HG02678 (cell line): ENCODE data around the gene GOLIM4.

ENCODE experiments used
- ATAC-seq: cut with Tn5 transposase; IDR thresholded peaks from one replicate; pipeline ENCODE4 v1.9.1; 2021; ENCODE audit warnings: mild to moderate bottlenecking, moderate library complexity; ENCODE audit not compliant: unreplicated experiment

GOLIM4 gene

DNA sequence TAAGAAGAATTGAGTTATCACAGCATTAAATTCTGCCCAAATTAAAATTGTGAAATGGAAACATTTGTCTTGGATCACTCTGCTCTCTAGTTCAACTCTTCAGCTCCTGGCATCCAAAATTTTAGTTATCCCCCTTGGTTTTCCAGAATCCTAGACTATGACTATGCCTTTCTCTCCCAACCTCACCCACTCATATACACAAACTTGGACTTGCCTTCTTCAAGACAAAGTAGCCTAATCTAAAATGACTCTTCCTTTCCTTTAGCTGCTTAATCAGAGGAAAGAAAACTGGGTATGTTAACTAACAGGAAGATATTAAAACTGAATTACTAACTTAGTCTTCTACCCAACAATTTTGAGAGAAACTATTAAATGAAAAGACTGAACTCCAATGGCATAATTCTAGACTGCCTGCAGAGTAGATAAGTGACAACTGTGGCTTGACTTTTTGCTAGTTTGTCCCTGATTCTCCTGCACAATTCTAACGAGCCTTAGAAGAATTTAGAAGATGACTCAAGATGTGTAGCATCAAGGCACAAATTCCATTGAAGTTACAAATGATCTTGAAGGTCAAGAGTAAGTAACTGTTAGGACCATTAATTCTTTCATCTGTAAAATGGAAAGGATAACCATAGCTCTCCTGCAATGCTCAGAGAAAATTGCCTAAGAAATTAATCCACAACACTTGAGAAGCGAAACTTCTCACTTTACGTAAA is 5.2 kb upstream of the GOLIM4 start:
- ATAC-seq: no peak

DNA sequence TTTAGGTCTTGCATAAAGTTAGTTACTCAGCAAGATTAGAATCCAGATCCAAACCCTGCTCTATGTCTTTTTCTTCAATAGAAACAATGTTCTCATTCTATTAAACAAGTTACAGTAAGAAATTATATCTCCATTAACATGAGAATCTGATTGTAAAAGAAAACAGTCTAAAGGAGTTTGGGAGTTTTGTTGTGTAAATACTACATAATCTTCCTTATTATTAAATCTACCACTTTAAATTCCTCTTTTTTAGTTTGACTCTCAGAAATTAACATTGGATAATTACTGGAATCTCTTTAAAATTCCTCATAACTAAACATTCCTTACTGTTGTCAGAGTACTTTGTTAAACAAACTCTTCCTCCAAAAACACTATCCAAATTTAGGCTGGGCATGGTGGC is 1.7 kb upstream of the GOLIM4 start:
- ATAC-seq: no peak

DNA sequence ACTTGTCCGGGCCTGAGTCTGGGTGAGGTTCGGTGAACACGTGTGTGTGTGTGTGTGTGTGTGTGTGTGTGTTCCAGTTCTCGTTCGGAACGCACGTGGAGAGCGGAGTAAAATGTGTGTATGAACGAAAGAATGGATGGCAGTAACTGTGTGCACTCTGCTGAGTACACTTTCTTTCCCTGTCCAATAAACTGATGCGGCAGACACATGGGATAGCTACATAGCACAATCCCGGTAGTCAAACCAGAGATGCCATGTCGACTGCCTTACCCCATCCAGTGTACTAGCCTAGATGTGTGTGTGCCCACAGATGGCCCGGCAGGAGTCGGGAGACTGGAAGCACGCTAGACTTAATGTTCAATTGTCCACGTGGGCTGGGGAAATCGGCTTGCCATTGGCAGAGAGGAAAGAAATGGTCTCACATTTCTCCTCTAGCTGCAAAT is 507 bp upstream of the GOLIM4 start:
- ATAC-seq: peak; percentile 7

DNA sequence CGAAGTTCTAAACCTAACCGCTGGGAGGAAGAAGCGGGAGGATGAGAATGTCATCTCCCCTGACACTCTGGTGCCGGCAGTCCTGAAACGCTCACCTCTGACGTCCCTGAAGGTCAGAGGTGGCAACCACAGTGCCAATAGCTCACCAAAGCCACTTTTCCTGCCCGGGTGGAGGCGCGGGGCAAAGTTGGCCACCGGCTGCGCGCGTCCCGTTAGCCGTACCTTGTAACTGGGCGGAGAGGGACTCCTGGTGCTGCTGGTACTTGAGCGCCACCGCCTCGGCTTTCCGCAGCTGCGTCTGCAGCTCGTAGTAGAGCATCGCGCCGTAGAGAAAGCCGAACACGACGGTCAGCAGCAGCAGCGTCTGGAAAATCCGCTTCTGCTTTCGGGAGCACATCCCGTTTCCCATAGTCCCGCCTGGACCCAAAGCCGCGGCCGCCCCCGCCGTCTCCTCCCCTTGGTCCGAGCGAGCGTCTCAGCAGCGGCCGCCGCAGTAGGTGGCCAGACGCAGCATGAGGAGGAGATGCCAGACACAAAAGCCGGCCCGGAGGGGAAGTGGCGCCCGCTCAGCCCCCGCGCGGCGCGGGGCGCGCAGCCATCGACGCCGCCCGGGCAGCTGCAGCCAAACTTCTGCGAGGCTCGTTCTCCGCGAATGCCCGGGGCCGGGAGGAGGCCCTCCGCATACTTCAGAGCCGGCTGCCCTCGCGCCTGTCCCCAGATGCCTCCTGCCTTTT is 680 bp downstream of the GOLIM4 start:
- ATAC-seq: peak; percentile 40

DNA sequence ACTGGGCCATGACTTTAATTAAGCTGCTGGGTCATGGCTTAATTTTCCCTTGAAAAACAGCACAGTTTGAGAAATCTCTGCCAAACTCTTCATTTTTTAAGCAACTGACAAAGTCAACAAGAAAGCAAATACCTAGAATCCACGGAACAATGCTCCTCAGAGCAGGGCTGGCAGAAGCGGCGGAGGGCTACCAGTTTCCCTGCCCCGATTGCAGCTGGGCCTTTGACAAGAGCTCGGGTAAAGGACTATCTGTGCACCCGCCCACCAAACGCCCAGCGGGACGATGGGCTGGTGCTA is 1.2 kb downstream of the GOLIM4 start:
- no peak for ATAC-seq

DNA sequence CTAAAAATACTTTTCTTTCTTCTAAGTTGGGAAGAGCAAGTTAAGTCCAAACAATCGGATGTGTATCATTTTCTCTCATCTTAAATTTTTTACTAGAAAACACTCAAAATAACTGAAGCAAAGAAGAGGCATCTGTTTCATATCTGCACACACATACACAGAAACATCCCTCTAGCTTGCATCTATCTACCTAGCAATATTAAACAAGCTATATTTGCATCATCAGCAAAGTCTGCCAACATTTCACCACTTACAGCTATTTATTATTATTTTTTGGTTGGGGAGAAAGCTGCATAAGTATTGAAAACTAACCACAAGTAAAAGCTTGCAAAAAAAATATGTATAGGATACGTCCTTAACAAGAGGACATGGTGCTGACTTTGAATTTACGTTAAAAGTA is 1.9 kb downstream of the GOLIM4 start:
- no peak for ATAC-seq

DNA sequence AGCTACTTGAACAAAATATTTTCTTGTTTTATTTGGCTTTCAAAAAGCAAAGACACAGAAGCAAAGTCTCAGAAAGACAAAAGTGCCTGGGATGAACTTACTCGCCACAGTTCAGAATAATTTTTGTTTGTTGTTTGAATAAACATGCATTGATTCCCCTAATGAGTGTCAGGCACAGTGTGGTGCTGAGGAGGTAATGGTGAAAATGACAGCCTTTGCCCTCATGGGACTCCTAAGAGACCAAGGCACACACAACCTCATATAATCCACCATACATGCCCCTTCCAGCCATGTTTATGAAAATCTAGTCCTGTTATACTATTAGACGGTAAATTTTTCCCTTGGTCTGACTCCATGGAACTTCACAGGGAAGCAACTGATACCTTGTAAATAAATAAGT is 2.5 kb downstream of the GOLIM4 start:
- no peak for ATAC-seq

DNA sequence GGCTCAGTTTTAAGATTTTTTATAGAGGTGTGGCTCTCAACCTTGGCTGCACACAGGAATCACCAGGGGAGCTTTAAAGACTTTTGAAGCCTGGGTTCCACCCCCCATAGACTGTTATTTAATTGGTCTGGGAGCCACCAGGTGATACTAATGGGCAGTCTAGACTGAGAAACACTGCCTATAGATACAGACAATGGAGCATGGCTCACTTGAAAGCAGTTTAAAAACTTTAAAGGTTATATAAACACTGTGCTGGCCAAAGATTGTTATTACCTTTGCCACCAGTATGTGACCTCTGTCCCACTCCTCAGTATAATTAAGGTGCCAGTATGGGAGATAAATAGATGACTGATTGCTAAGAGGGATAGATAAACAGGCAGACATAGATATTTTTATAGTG is 3.8 kb downstream of the GOLIM4 start:
- no peak for ATAC-seq

DNA sequence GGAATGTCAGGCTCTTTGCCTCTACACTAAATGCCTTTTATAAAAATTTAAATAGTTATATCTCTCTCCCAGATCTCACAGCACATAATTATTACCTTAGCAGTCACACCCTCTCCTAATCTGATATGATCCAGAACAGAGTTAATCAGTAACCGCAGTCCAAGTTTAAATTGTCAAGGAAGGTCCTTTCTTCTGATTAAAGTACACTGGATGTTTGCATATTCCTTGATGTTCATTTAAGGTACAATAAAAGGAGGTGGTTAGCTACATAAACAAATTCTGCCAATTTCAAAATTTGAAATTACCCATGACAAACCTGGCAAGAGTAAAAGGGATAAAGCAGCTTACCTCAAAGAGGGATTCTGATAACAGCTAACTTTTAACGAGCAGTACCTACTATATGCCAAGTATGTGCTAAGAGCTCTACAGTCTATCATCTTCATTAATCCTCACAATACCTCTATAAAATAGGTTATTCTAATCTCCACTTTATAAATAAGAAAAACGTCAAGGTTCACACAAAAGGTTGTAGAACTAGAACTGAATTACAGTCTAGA is 4.3 kb downstream of the GOLIM4 start:
- no peak for ATAC-seq

DNA sequence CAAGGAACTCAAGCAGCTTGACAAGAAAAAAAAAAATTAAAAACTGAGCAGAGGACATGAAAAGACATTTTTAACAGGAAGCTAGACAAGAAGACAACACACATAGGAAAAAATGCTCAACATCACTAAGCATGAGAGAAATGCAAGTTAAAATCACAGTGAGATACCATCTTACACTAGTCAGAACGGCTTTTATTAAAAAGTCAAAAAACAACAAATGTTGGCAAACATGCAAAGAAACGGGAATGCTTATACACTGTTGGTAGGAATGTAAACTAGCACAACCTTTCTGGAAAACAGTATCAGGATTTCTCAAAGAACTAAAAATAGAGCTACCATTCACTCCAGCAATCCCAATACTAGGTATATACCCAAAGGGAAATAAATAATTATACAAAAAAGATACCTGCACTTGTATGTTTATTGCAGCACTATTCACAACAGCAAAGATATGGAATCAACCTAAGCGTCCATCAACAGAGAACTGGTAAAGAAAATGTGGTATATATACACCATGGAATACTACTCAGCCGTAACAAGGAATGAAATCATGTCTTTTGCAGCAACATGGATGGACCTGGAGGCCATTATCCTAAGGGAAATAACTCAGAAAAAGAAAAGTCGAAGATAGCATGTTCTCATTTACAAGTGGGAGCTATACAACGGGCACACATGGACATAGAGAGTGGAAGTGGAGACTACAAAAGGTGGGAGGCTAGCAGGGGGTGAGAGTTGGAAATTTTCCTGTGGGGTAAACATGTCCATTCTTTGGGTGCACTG is 5.2 kb downstream of the GOLIM4 start:
- ATAC-seq: no peak

DNA sequence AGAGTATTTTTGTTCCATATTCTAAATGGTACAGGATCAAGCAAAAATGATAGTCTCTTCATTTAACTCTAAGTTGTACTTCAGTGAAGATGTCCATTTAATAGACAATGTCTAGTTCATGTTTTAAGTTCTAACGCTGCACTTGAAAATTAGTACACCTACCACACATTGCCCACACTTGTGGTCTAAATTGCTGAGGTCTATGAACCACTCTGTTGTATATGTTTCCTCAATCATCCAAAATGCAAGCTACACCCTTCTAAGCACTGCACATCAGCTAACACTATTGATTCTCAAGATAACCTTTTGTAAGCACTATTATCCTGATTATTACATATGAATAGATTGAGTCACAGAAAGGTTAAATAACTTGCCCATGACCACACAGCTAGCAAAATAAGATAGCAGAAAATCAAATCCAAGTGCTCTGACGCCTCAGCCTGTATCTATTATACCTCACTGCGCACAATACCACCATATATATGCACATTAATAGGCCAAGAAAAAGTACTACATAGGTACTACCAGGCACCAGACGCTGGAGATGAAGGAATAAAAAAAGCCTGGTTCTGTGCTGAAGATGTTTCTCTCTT is 6.4 kb downstream of the GOLIM4 start:
- ATAC-seq: no peak

DNA sequence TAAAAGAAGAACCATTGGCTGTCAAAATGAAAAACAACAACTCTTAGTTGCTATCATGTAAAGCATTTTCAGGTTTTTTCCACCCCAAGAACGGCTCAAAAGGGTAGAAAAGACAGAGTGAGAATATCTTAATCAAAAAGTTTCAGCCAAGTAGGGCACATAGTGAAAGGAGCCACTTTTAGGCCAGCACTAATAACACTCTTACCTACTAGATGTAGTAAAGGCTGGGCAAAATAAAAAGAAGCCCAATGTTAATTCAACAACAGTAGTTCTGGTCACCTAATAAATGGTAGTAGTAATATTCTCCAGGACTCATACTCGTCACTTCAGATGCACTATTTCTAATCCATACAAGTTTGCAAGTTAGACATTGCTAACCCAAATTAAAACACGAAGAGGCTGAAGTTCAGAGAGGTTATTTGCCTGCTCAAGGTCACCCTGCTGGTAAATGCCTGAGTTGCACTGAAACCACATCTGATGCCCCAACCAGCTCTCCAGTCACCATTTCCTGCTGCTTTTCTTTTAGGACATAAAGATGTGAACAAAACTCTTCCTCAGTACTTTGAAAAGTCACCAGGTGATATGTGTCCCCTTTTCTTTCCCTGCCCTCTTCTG is 7.5 kb downstream of the GOLIM4 start:
- ATAC-seq: peak; percentile 82

DNA sequence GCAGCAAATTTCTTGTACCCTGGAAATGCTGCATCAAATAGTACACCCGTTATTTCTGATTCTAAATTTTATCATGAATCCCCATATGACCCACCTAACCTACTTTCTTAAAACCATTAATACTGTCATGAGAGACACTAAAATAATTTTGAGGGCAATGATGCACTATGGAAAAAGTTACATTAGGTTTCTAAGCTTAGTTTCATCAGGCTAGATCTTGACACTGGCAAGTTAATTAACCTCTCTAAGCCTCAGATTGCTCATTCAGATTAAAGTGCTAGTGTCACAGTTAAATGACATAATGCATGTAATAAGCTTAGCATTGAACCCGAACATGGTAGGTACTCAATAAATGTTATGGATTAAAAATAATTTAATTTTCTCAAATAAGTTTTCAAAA is 8.2 kb downstream of the GOLIM4 start:
- no peak for ATAC-seq

DNA sequence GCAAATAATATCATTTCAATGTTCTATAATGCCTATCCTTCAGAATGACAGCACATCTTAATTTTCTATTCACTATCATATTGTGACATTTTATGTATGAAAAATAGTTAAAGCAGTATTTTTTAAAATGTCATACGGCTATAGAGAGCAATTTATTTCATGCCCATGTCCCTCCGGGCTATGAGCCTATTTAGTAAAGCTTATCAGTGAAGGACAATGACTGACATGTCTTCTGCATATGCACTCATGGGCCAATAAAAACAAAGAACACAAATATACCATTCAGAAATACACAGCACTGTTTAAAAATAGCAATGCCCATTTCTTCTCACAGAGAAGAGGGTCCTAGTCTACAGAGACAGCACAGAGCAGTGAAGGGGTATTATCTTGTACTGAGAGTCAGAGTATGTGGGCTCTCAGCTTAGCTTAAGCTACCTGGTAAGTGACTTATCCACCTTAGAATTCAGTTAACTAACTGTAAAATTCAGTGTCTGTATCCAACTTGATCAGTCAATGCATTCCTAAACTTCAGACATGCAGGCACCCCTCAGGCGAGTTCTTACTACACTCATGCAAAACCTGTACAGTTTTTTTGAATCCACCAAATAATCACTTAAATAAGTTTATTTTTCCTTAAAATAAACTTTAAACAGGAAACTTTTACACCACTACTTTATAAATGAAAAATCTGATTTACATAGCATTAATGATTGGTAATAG is 9.0 kb downstream of the GOLIM4 start:
- no peak for ATAC-seq

DNA sequence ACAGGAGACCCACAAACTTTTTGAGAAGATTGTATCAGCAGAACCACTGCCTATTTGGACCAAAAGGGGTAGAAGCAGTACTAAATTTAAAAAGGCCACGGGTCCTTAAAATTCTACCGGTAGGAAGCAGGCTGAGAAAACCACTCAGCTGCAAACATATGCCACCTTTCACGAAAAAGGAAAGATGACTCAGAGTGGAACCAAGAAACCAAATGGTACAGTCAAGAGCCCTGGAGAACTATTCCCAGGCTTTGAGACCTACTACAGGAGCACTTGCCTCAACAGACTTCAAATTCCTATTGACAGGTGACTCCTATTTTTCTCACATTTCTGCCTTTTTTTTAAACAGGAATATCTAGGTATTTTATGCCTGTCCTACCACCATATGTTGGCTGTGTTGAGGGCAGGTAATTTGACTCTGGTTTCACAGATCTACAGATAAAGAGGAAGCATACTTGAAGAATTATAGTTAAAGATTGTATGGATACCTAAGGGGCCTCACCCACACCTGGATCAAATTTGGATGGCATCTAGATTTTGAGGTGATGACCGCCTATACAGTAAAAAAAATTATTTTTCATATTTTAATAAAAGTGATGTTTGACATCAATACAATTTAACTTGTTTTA is 10.1 kb downstream of the GOLIM4 start:
- peak; percentile 59 for ATAC-seq

DNA sequence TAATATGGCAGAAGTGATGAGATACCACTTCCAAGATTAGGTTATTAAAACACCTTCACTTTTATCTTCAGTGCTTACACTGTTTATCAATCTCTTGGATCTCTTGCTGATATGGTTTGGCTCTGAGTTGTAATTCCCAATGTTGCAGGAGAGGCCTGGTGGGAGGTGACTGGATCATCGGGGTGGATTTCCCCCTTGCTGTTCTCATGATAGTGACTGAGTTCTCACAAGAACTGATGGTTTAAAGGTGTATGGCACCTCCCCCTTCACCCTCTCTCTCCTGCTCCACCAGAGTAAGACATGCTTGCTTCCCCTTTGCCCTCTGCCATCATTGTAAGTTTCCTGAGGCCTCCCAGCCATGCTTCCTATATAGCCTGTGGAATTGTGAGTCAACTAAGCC is 11.8 kb downstream of the GOLIM4 start:
- no peak for ATAC-seq

DNA sequence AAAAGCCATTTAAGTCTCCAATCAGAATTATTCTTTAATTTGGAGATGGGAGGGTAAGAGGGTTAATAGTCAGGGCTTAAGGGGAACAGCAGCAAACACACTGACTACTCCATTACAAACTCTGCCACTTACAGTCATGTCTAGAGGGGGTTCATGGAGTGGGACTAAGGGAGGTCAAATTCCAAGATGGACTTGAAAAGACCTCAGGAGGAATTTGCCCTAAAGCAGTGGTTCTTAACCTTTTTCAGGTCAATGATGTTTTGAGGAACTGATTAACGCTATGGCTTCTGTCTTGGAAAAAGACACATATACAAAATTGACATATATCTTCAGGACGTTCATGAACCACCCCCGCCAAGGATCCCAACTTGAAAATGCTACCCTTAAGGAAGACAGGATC is 13.9 kb downstream of the GOLIM4 start:
- ATAC-seq: no peak

DNA sequence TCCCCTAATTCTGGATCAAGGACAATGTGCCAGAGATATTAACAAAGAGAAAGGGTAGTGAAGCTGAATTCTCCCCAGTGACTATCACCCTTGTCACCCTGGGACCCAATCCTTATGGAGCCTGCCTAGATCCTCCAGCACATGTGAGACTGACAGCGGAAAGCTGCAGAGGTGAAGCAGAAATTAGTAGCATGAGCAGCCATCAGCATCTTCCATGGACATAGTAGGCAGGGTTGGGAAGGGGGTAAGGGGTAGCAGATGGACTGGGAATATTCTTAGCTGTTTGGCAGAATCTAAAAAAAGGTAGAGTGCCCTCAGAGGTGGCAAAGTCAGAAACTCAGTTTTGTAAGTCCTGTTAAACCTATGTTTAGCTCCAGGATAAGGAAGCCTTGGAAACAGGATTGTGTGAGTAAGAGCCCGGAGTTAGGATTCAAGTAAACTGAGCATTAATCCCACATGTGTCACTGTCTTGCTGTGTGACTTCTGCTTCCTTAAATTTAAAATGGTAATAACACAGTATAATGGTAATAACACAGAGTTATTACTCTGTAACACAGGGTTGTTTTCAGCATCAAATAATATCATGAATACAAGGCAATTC is 14.5 kb downstream of the GOLIM4 start:
- no peak for ATAC-seq

DNA sequence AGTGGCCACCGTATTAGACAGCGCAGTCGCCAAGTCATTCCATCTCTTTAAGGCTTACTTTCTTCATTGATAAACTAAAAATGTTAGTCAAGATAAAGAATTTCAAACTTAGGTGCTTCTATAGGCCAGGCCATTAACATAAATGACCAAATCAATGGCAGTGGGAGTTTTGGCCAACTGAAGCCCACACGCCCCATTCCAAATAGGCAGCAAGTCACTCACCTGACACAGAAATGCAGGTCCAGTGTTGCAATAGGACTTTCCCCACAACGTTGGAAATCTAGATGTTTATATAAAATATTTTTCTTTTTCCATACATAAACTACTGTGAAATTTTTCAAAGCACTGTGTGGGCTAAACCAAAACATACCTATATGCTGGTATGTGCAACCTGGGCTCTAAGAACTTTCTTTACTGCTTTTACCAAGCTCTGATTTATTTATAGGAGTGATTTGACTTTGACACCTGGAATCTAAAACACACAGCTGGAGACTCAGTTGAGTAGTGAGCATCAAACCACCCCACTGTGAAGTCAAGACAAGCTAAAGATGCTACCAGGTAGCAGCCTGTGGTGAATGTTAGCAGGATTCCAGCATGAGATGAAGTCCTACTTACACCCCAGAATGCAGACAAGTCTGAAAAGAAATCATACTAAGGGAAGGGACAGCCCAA is 15.1 kb downstream of the GOLIM4 start:
- no peak for ATAC-seq
